Endothelial cell of umbilical vein (primary cell): ENCODE data around the gene INS. TPM values are rescaled to one million over a fixed set of nuclear protein-coding genes. Genes with fewer than 3 reads are reported as not detected.

Source experiments
- BruUV-seq: library from RNA; stranded (reverse); fragments of 400-500 nt; replicated peaks from 2 replicates; lab custom pipeline; 2021; lab: Mats Ljungman, UMichigan
- CTCF ChIA-PET: fragments of 300-600, 350-600 bp; sonication (Branson Sonifier 250); formaldehyde crosslinking; loops from one replicate; lab custom pipeline; 2021; ENCODE audit warnings: antibody characterized with exemption, inconsistent platforms; lab: Charles Lee
- POLR2A ChIA-PET: fragments of 300-600, 350-600 bp; sonication (Branson Sonifier 250); formaldehyde crosslinking; loops from one replicate; lab custom pipeline; 2021; ENCODE audit warnings: antibody characterized with exemption, inconsistent platforms; lab: Charles Lee
- DNase-seq: peaks from one replicate; pipeline ENCODE4 v3.0.0-alpha.2; 2011; ENCODE audit warnings: low read depth, low spot score
- FAIRE-seq: peaks from 2 replicates; lab custom pipeline; 2011; peaks lifted over from hg19 to GRCh38; lab: Jason Lieb, UNC
- H2AFZ ChIP-seq: 2 replicates; pipeline ENCODE4 v1.6.0; 2012; ENCODE audit warnings: low read depth, low read length, control low read depth, inconsistent platforms
- H3K27ac ChIP-seq: 2 replicates; pipeline ENCODE4 v1.5.1; 2011; ENCODE audit warnings: low read depth, mild to moderate bottlenecking, control low read depth, low read length, moderate library complexity; ENCODE audit not compliant: insufficient read depth
- H3K27me3 ChIP-seq, 2 experiments: 2 replicates each; pipeline versions ENCODE4 v1.6.0 to v1.6.1; 2011; ENCODE audit warnings: low read length in 2 of 2, mixed read lengths in 1 of 2; ENCODE audit not compliant: control insufficient read depth in 2 of 2, insufficient read depth in 2 of 2
- H3K36me3 ChIP-seq, 2 experiments: 2 replicates in 1 of 2; 3 replicates in 1 of 2; pipeline ENCODE4 v1.5.1; 2011; ENCODE audit warnings: low read length in 2 of 2, mild to moderate bottlenecking in 1 of 2, moderate library complexity in 1 of 2; ENCODE audit not compliant: control insufficient read depth in 2 of 2, insufficient read depth in 2 of 2; ENCODE audit errors: extremely low read depth in 1 of 2
- H3K4me1 ChIP-seq: 3 replicates; pipeline ENCODE4 v1.5.1; 2011; ENCODE audit warnings: mild to moderate bottlenecking, low read length; ENCODE audit not compliant: control insufficient read depth, insufficient read depth; ENCODE audit errors: extremely low read depth
- H3K4me2 ChIP-seq: 2 replicates; pipeline ENCODE4 v1.6.1; 2011; ENCODE audit warnings: low read length, control low read depth, mixed read lengths; ENCODE audit not compliant: insufficient read depth
- H3K4me3 ChIP-seq, 3 experiments: fragments of 200-600 bp in 1 of 3; sonication (generic), shearing (Covaris generic) in 1 of 3; replicated peaks in 1 of 3; 2 replicates each; pipeline ENCODE4 v1.5.1; 2011 to 2016; ENCODE audit warnings: control low read depth in 3 of 3, low read length in 3 of 3, mild to moderate bottlenecking in 2 of 3, inconsistent platforms in 1 of 3, low read depth in 1 of 3, moderate library complexity in 1 of 3; ENCODE audit not compliant: insufficient read depth in 1 of 3
- H3K79me2 ChIP-seq: 2 replicates; pipeline ENCODE4 v1.6.0; 2012; ENCODE audit warnings: low read length, inconsistent platforms; ENCODE audit not compliant: control insufficient read depth, insufficient read depth
- H3K9ac ChIP-seq: replicated peaks from 2 replicates; pipeline ENCODE3; 2011; ENCODE audit warnings: low read length, control low read depth; ENCODE audit not compliant: insufficient read depth; ENCODE audit errors: extremely low read depth
- H3K9me1 ChIP-seq: replicated peaks from 3 replicates; pipeline ENCODE4 v1.6.0; 2011; ENCODE audit warnings: mild to moderate bottlenecking, low read length; ENCODE audit not compliant: control insufficient read depth, insufficient read depth; ENCODE audit errors: extremely low read depth
- H3K9me3 ChIP-seq: replicated peaks from 2 replicates; pipeline ENCODE4 v1.5.1; 2012; ENCODE audit warnings: low read length, inconsistent platforms; ENCODE audit not compliant: control insufficient read depth, insufficient read depth
- H4K20me1 ChIP-seq: replicated peaks from 2 replicates; pipeline ENCODE3; 2011; ENCODE audit warnings: mild to moderate bottlenecking, low read length; ENCODE audit not compliant: control insufficient read depth, insufficient read depth; ENCODE audit errors: extremely low read depth
- CTCF ChIP-seq, 2 donors: IDR thresholded peaks; 1 replicate in 1 of 2; 2 replicates in 1 of 2; pipeline ENCODE4 v1.5.1; 2011; ENCODE audit warnings: low read length in 2 of 2, mild to moderate bottlenecking in 2 of 2, moderate library complexity in 2 of 2, control low read depth in 1 of 2, inconsistent platforms in 1 of 2, low read depth in 1 of 2; ENCODE audit not compliant: insufficient read depth in 1 of 2; ENCODE audit errors: extremely low read depth in 1 of 2
- EZH2 ChIP-seq: IDR thresholded peaks from 2 replicates; pipeline ENCODE4 v1.6.1; 2012; ENCODE audit warnings: borderline replicate concordance, low read depth, mild to moderate bottlenecking, moderate library complexity, low read length, inconsistent platforms; ENCODE audit not compliant: severe bottlenecking
- FOS ChIP-seq: IDR thresholded peaks from 2 replicates; pipeline ENCODE4 v1.6.1; 2011; ENCODE audit warnings: mild to moderate bottlenecking, low read length, moderate library complexity, borderline replicate concordance; ENCODE audit not compliant: insufficient read depth
- GATA2 ChIP-seq: IDR thresholded peaks from 2 replicates; pipeline ENCODE4 v1.7.0; 2011; ENCODE audit warnings: low read depth, mild to moderate bottlenecking, moderate library complexity, mixed read lengths, low read length; ENCODE audit not compliant: insufficient read length, insufficient read depth
- MYC ChIP-seq: IDR thresholded peaks from one replicate; pipeline ENCODE4 v1.6.1; 2011; ENCODE audit warnings: mild to moderate bottlenecking, low read depth, low read length
- POLR2A ChIP-seq: IDR thresholded peaks from 2 replicates; pipeline ENCODE4 v1.6.1; 2012; ENCODE audit warnings: low read depth, mild to moderate bottlenecking, control low read depth, low read length
- POLR2AphosphoS5 ChIP-seq: IDR thresholded peaks from 2 replicates; pipeline ENCODE4 v1.6.1; 2012; ENCODE audit warnings: low read depth, mild to moderate bottlenecking, control low read depth, low read length, moderate library complexity; ENCODE audit not compliant: insufficient read depth
- dilution Hi-C: fragments of 300-500 bp; cut with MboI; formaldehyde crosslinking; loops from one replicate; pipeline ENCODE4 v1.15.0; 2019; ENCODE audit warnings: low sequenced_read_pairs; ENCODE audit not compliant: extremely low pct_ligation_motif_present
- intact Hi-C: fragments of 100-400 bp; cut with micrococcal nuclease; formaldehyde crosslinking; loops from one replicate; pipeline ENCODE4 v1.10.0; 2022
- polyA plus RNA-seq, 4 experiments: library from polyadenylated mRNA; depleted of rRNA in 3 of 4; stranded (reverse) in 3 of 4; unstranded in 1 of 4; fragments of >200 nt; gene quantifications; 2 replicates each; pipeline versions ENCODE4 v1.2.1 to v1.2.3, GENCODE V29; 2011 to 2012; ENCODE audit warnings: missing spikeins in 1 of 4
- total RNA-seq: library from RNA; stranded (reverse); gene quantifications from 2 replicates; pipeline ENCODE4 v1.2.3, GENCODE V29; 2021

INS gene
- total and polyA plus RNA-seq, 2 donors (not counting 3 experiments of a cell fraction or from before 2014, with no cell fraction given): not detected

- ChIA-PET POLR2A (no interaction called here), CTCF (interaction anchor here (2.1 to 2.4 kb wide), 2 partner anchors 98 to 213 kb away, joined by 5 read pairs; no protein-coding TSS in a partner anchor)
- no peak overlapping the region for H3K27ac ChIP-seq
- H2AFZ ChIP-seq: no peak overlapping the region
- no peak overlapping the region for H3K4me3 ChIP-seq
- no peaks in the 10 kb centered on the region for H3K27me3 ChIP-seq
- no peak overlapping the region for H3K9ac ChIP-seq
- no peaks in the 10 kb centered on the region for H4K20me1 ChIP-seq
- no TSS peak for BruUV-seq
- no peak overlapping the region for H3K4me2 ChIP-seq
- dilution Hi-C loops: no loop called here
- H3K79me2 ChIP-seq: no peaks in the 10 kb centered on the region
- FAIRE-seq (no peak), DNase-seq (no peak)
- no peaks in the 10 kb centered on the region for H3K9me3 ChIP-seq
- TF ChIP-seq MYC (no peak), EZH2 (no peak), POLR2A (no peak), CTCF (IDR thresholded peaks at IDR 0.05; ENCODE audit: extremely low read depth in 1 of 2, insufficient read depth in 1 of 2, low read depth in 1 of 2, low read length in 2 of 2) (no peak), FOS (no peak), POLR2AphosphoS5 (no peak), GATA2 (no peak)
- no peaks in the 10 kb centered on the region for H3K9me1 ChIP-seq
- H3K36me3 ChIP-seq: no peaks in the 10 kb centered on the region
- intact Hi-C loops: no loop called here
- H3K4me1 ChIP-seq: no peaks in the 10 kb centered on the region
Observed at GRCh38 chr11:2207773-2208621, 47.0 kb upstream of the INS start.
